ENCODE results near the gene KRT24. TPM values are rescaled to one million over a fixed set of nuclear protein-coding genes. Genes with fewer than 3 reads are reported as not detected.
A peak's percentile ranks its signal among the peaks of the same experiment; 100 is the strongest.

Gene KRT24
- total RNA-seq, 1 donor from 2014 or later, result not detected

DNA sequence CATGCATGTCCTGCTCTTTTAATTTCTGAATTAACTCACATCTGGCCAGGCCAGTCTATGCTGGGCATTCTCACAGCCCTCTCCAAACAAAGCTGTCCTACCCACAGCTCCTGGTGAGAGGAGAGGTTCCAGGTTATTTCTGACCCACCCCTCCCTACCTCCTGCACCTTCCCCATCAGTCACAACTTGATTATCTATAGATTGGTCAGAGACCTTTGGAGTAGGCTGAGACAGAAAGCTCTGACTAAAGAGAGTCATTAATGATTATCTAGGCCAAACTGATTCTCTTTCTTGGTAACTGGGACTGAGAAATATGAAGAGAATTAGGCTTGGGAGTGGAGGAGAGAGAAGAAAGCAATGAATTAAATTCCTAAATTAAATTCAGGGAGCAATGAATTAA is 37.2 kb downstream of the KRT24 start:
- Histone ChIP-seq H3K4me3 (no peak overlapping the region), H3K27me3 (ENCODE audit: low read depth) (no peaks in the 10 kb centered on the region), H3K4me1 (no peaks in the 10 kb centered on the region), H3K9me3 (no peaks in the 10 kb centered on the region), H3K27ac (no peak overlapping the region), H3K36me3 (no peaks in the 10 kb centered on the region)
- DNase-seq (no peak), ATAC-seq (no peak)
- intact Hi-C loops (cut with DNase I), result no loop called here
- TF ChIP-seq, protein P1, sequence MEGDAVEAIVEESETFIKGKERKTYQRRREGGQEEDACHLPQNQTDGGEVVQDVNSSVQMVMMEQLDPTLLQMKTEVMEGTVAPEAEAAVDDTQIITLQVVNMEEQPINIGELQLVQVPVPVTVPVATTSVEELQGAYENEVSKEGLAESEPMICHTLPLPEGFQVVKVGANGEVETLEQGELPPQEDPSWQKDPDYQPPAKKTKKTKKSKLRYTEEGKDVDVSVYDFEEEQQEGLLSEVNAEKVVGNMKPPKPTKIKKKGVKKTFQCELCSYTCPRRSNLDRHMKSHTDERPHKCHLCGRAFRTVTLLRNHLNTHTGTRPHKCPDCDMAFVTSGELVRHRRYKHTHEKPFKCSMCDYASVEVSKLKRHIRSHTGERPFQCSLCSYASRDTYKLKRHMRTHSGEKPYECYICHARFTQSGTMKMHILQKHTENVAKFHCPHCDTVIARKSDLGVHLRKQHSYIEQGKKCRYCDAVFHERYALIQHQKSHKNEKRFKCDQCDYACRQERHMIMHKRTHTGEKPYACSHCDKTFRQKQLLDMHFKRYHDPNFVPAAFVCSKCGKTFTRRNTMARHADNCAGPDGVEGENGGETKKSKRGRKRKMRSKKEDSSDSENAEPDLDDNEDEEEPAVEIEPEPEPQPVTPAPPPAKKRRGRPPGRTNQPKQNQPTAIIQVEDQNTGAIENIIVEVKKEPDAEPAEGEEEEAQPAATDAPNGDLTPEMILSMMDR (IDR thresholded peaks at IDR 0.05), result no peak

DNA sequence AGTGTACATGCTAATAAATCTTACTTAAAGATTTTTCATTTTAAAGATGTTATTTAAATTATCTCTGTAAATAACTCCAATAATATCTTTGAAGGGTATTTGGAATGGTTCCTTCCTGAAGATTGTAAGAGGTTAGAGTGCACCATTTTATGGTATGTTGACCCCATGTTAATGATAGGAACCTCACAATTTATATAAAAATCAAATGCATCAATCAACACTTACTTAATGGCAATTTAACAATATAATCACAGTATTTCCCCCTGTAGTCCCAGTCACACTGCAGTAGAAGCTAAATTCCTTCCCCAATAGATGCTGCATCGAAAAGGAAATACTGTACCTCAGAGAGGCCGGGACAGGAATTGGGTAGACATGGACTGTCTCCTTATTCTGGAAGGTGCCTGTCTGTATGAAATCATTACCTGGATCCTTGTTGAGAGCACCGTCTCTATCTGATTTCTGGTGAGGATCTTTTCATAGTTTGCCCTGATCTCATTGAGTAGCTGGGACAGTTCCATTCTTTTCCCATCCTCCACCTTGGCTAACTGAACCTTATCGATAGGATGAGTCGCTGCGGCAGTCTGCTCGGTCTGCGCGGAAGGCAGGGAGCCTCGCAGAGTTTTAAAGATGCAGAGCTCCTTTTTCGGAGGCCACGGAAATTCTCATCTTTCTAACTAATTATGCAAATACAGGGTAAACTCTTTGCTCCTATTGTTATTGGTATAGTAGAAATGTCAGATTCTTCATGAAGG is 38.8 kb downstream of the KRT24 start, which contains the start of gene KRT222:
KRT222 (minus strand) TSS at position 596 of the 752 bp plus-strand sequence; CDS start at position 518, 78 bp downstream.
- no peak within 1 kb of the TSS for H3K27ac ChIP-seq
- TF ChIP-seq, protein P1 (IDR thresholded peaks at IDR 0.05), result no peak
- no peak for DNase-seq
- H3K4me1 ChIP-seq, result no peaks in the 10 kb centered on the region
- H3K27me3 ChIP-seq (ENCODE audit: low read depth), result no peaks in the 10 kb centered on the region
- H3K4me3 ChIP-seq, result peak within 1 kb of the TSS; percentile 33
- ATAC-seq, result no peak
- H3K9me3 ChIP-seq, result no peaks in the 10 kb centered on the region
- intact Hi-C loops (cut with DNase I), result no loop called here
- H3K36me3 ChIP-seq, result no peaks in the 10 kb centered on the region

DNA sequence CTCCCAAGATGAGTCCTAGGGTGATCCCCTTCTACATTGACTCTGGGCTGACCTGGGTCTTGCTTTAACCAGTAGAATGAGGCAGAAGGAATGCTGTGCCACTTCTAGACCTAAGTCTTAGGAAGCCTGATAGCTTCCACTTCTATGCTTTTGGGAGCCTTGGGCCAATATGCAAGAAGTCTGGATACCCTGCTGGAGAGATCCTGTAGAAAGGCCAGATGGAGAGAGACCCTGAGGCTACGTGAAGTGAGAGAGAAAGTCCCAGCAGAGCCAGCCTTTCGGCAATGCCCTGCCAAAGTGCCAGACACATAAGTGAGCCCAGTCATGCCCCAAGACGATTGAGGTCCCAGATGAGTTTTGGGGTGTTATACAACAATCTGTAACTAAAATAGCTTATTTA is 40.3 kb downstream of the KRT24 start:
- Histone ChIP-seq H3K36me3 (no peaks in the 10 kb centered on the region), H3K27me3 (ENCODE audit: low read depth) (no peaks in the 10 kb centered on the region), H3K4me3 (no peak overlapping the region), H3K9me3 (no peaks in the 10 kb centered on the region), H3K27ac (no peak overlapping the region), H3K4me1 (no peaks in the 10 kb centered on the region)
- TF ChIP-seq, protein P1 (IDR thresholded peaks at IDR 0.05), result no peak
- intact Hi-C loops (cut with DNase I), result no loop called here
- DNase-seq, result no peak
- ATAC-seq, result no peak

DNA sequence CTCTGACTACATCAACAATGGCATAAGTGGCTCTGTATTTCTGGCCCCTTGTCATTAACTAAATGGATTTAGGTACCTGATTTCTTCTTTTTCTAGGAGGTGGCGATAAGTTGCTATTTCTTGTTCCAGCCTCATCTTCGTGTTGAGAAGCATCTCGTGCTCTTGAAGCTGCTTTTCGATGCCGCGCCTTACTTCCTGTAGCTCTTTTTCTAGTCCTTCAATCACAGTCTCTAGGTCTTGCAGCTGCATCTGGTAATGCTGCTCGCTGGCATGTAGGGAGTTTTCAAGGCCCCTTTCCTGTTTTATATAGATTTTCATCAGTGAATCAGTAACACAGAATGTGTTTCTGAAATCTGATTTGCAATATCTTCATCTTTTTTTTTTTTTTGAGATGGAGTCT is 43.6 kb downstream of the KRT24 start:
- ATAC-seq (no peak), DNase-seq (no peak)
- no peaks in the 10 kb centered on the region for H3K36me3 ChIP-seq
- no peak overlapping the region for H3K4me3 ChIP-seq
- intact Hi-C loops (cut with DNase I), result no loop called here
- no peaks in the 10 kb centered on the region for H3K9me3 ChIP-seq
- no peaks in the 10 kb centered on the region for H3K27me3 ChIP-seq (ENCODE audit: low read depth)
- H3K4me1 ChIP-seq, result no peaks in the 10 kb centered on the region
- TF ChIP-seq, protein P1 (IDR thresholded peaks at IDR 0.05), result no peak
- H3K27ac ChIP-seq, result no peak overlapping the region

DNA sequence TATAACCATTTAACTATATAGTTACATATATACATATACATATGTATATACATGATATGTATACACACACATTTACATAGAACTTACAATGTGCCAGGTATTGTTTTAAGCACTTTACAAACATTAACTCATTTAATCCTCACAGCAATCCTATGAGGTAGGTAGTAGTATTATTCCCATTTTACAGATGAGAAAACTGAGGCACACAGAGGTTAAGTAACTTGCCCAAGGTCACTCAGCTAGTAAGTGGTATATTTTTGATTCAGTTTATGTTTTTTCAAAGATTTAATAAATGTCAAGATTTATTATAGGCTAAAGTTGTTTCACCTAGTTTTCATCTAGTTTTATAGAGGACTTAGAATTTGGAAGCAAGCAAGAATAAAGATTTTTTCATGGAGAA is 45.2 kb downstream of the KRT24 start:
- Histone ChIP-seq H3K4me1 (no peaks in the 10 kb centered on the region), H3K27me3 (ENCODE audit: low read depth) (no peaks in the 10 kb centered on the region), H3K36me3 (no peaks in the 10 kb centered on the region), H3K4me3 (no peak overlapping the region), H3K9me3 (no peaks in the 10 kb centered on the region), H3K27ac (no peak overlapping the region)
- TF ChIP-seq, protein P1 (IDR thresholded peaks at IDR 0.05), result no peak
- ATAC-seq (no peak), DNase-seq (no peak)
- intact Hi-C loops (cut with DNase I), result no loop called here
